GM12801 (cell line): Measurements from ENCODE around the gene FDXR.

Source experiments
- TF ChIP-seq, protein P1 (sequence below): IDR thresholded peaks from one replicate; pipeline ENCODE4 v1.5.1; 2011; ENCODE audit warnings: control low read depth; ENCODE audit not compliant: insufficient read length; ENCODE audit errors: extremely low read depth

Gene FDXR

DNA sequence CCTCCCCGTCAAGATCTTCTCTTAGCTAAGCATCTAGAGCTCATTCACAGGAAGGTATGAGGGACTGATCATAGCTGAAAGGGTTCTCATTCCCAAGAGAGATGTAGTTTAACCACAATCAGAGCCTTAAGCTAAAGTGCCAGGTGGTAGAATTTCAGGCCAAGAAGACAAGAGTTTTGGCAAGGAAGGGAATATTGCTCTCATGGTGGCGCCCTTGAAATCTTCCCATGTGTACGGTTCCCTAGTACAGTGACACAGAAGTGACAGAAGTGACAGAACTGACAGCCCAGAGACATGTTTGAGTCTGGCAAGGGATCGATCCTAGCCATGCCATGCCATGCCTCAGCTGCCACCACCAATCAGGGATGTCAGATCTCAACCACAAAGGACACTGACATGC is 15.6 kb downstream of the FDXR start:
- TF ChIP-seq, protein P1, sequence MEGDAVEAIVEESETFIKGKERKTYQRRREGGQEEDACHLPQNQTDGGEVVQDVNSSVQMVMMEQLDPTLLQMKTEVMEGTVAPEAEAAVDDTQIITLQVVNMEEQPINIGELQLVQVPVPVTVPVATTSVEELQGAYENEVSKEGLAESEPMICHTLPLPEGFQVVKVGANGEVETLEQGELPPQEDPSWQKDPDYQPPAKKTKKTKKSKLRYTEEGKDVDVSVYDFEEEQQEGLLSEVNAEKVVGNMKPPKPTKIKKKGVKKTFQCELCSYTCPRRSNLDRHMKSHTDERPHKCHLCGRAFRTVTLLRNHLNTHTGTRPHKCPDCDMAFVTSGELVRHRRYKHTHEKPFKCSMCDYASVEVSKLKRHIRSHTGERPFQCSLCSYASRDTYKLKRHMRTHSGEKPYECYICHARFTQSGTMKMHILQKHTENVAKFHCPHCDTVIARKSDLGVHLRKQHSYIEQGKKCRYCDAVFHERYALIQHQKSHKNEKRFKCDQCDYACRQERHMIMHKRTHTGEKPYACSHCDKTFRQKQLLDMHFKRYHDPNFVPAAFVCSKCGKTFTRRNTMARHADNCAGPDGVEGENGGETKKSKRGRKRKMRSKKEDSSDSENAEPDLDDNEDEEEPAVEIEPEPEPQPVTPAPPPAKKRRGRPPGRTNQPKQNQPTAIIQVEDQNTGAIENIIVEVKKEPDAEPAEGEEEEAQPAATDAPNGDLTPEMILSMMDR: no peak

DNA sequence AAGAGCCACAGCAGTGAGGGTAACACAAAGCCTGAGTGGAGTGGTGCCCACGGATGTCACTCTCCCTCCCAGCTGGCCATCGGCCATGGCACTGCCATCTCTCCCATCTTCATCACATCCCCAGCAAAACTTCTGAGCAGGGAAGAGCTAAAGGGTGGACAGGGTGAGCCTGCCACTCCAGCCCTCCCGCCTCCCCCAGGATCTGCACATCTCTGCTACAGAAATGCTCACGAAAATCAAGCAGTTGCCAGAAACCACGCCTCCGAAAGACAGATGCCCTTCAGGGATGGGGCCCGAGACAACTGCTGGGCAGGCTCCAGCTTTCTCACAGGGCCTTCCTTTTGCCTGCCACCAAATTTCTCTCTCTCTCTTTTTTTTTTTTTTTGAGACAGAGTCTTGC is 16.7 kb downstream of the FDXR start:
- TF ChIP-seq, protein P1: no peak

DNA sequence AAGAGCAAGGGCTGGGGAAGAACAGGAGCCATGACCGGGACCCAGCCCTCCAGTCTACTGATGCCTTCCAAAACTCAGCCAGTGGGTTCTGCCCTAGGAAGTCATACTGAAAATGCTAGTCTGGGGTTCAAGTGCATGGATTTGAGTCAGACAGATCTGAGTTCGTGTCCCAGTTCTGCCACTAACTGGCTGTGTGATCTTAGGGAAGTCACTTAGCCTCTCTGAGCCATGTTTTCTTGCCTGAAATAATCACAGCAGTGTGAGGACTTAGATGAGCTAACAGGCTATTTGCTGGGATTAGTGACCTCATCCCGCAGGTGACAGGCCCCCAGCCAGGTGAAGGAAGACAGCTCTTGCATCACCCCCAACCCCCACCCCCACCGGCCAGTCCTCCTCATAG is 17.5 kb downstream of the FDXR start:
- TF ChIP-seq, protein P1: no peak

DNA sequence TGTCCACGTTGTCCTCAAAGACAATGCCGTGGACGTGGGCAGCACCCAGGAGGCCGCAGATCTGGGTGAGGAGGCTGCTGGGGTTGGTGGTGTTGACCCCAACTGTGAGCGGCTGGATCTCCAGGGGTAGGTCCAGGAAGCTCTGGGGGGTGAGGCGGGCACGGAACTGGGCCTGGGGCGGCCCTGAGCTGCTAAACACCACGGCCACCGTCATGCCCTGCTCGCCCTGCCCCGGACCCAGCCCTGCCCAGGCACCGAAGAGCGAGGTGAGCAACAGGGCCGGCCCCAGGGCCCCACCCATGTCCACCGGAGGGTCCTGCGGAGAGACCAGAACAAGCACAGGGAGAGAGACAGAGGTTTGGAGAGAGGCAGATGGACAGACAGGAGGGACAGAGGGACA is 18.0 kb downstream of the FDXR start:
- TF ChIP-seq, protein P1: no peak

DNA sequence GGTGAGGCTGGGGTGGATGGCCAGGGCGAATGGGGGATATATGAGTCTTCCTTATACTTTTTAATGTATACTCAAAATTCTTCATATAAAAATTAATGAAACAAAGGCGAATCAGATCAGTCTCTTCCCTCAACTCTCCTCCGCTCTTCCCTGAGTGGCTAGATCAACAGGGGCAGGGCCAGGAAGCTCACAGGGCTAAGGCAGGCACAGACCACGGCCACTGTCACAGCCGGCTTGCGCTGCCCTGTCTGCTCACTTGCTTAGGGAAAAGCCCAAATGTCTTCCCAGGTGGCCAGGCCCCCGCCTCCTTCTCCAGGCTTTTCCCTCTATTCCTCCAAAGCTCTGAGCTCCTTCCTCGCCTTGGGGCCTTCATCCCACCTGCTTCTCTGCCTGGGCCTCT is 19.1 kb downstream of the FDXR start:
- TF ChIP-seq, protein P1: no peak

DNA sequence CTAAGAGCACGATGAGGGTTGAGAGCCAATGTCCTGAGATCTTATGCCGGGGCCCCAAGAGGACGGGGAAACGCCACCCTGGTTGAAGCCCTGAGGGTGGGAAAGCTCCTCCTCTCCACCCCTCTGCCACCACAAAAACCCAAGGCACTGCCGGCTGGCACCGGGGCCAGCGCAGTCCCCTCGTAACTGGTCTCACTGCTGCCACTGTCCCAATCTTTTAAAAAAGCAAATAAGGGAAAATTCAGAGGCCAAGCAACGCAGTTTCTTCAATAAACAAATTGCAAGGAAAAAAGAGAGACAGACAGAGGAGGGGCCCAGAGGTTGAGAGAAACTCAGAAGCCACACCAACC is 19.8 kb downstream of the FDXR start:
- TF ChIP-seq, protein P1: no peak

DNA sequence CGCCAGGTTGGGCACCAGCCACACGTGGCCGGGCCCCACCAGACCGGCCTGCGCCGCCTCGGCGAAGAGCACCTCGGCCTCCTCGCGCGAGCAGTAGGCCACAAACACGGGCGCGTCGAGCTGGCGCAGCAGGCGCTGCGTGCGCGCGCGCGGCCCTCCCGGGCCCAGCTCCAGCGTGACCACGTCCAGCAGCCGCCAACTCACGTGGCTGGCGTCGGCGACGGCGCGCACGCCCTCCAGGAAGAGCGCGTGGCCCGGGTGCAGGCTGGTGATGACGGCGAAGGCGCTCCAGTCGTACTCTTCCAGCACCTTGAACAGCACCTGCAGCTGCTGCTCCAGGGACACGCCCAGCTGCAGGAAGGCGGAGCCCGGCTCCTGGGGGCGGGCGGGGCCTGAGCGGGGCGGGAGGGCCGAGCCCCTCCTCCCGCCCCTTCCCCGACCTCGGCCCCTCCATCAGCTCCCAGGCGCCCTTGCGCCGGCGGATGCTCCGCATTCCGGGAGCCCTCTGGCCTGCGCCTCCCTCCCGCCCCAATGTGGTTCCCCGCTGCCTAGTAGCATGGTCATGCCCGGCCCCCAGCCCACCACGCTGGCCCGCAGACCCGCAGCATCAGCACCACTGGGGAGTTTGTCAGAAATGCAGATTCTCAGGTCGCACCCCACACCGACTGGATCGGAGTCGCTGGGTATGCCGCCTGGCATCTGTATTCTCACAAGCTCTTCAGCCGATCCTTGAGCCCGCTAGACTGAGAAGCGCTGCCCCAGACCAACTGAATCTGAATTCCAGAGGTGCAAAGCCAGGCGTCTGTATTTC is 20.4 kb downstream of the FDXR start:
- TF ChIP-seq, protein P1: no peak
